Activated T-helper 17 cell treated with anti-CD3 and anti-CD28 coated beads, Interleukin-2, amount 50 U/mL, for 72 hours (primary cell): Measurements from ENCODE around the gene TNIP1. TPM values are rescaled to one million over a fixed set of nuclear protein-coding genes. Genes with fewer than 3 reads are reported as not detected.

Experiments
- ATAC-seq: fragments of 150-1000 bp; cut with Tn5 transposase; replicated peaks from 2 replicates; pipeline ENCODE4 v1.10.0; 2021; ENCODE audit warnings: mild to moderate bottlenecking, moderate library complexity
- H3K27ac Mint-ChIP-seq: one replicate; pipeline ENCODE4 v1.8.0; 2022; ENCODE audit warnings: mixed read lengths
- H3K27me3 Mint-ChIP-seq: one replicate; pipeline ENCODE4 v1.8.0; 2022; ENCODE audit warnings: mixed read lengths
- H3K36me3 Mint-ChIP-seq: one replicate; pipeline ENCODE4 v1.8.0; 2022; ENCODE audit warnings: low read depth, mild to moderate bottlenecking, mixed read lengths
- H3K4me1 Mint-ChIP-seq: one replicate; pipeline ENCODE4 v1.8.0; 2022; ENCODE audit warnings: mixed read lengths
- H3K4me3 Mint-ChIP-seq: one replicate; pipeline ENCODE4 v1.8.0; 2022; ENCODE audit warnings: mild to moderate bottlenecking, mixed read lengths
- H3K9me3 Mint-ChIP-seq: one replicate; pipeline ENCODE4 v1.8.0; 2022; ENCODE audit warnings: mixed read lengths
- total RNA-seq, 2 donors: library from RNA; stranded (reverse); gene quantifications; one replicate each; pipeline ENCODE4 v1.2.3, GENCODE V29; 2022

The TNIP1 gene
- total RNA-seq, 2 donors from 2014 or later: 316 to 609 TPM

- no peaks in the 10 kb centered on the region for H3K36me3 Mint-ChIP-seq
- H3K4me3 Mint-ChIP-seq: no peak overlapping the region
- no peak overlapping the region for H3K27ac Mint-ChIP-seq
- no peak for ATAC-seq
- H3K27me3 Mint-ChIP-seq: peaks cover 3% of the 10 kb centered on the region
- peaks cover 12% of the 10 kb centered on the region for H3K4me1 Mint-ChIP-seq
- no peaks in the 10 kb centered on the region for H3K9me3 Mint-ChIP-seq
Measured at GRCh38 chr5:151014680-151015343, 66.0 kb downstream of the TNIP1 start.

GRCh38 chr5:151012862-151013261, 68.0 kb downstream of the TNIP1 start:
- Mint-ChIP-seq H3K27me3 (peaks cover 7% of the 10 kb centered on the region), H3K36me3 (no peaks in the 10 kb centered on the region), H3K27ac (no peak overlapping the region), H3K4me1 (peaks cover 7% of the 10 kb centered on the region), H3K9me3 (no peaks in the 10 kb centered on the region), H3K4me3 (no peak overlapping the region)
- no peak for ATAC-seq

- no peak overlapping the region for H3K4me3 Mint-ChIP-seq
- H3K27ac Mint-ChIP-seq: no peak overlapping the region
- ATAC-seq: no peak
Measured at GRCh38 chr5:151008906-151009305, 71.9 kb downstream of the TNIP1 start.

GRCh38 chr5:151008210-151008491, 72.7 kb downstream of the TNIP1 start:
- H3K27me3 Mint-ChIP-seq: peaks cover 16% of the 10 kb centered on the region
- no peak for ATAC-seq
- H3K4me1 Mint-ChIP-seq: no peaks in the 10 kb centered on the region
- no peaks in the 10 kb centered on the region for H3K9me3 Mint-ChIP-seq
- no peak overlapping the region for H3K27ac Mint-ChIP-seq
- no peaks in the 10 kb centered on the region for H3K36me3 Mint-ChIP-seq
- no peak overlapping the region for H3K4me3 Mint-ChIP-seq

More at GRCh38 chr5:151008906-151009305, 71.9 kb downstream of the TNIP1 start:
- Mint-ChIP-seq H3K4me1 (no peaks in the 10 kb centered on the region), H3K36me3 (no peaks in the 10 kb centered on the region), H3K9me3 (no peaks in the 10 kb centered on the region), H3K27me3 (peaks cover 16% of the 10 kb centered on the region)

- no peaks in the 10 kb centered on the region for H3K9me3 Mint-ChIP-seq
- H3K27ac Mint-ChIP-seq: no peak overlapping the region
- no peak for ATAC-seq
- H3K27me3 Mint-ChIP-seq: peaks cover 16% of the 10 kb centered on the region
- H3K4me1 Mint-ChIP-seq: no peaks in the 10 kb centered on the region
- H3K4me3 Mint-ChIP-seq: no peak overlapping the region
- no peaks in the 10 kb centered on the region for H3K36me3 Mint-ChIP-seq
Measured at GRCh38 chr5:151007430-151008209, 73.2 kb downstream of the TNIP1 start.

- no peak overlapping the region for H3K4me3 Mint-ChIP-seq
- no peak overlapping the region for H3K27ac Mint-ChIP-seq
- ATAC-seq: no peak
- peaks cover 15% of the 10 kb centered on the region for H3K27me3 Mint-ChIP-seq
- H3K4me1 Mint-ChIP-seq: no peaks in the 10 kb centered on the region
- no peaks in the 10 kb centered on the region for H3K36me3 Mint-ChIP-seq
- H3K9me3 Mint-ChIP-seq: no peaks in the 10 kb centered on the region
Measured at GRCh38 chr5:151006704-151007334, 74.0 kb downstream of the TNIP1 start.

GRCh38 chr5:151005950-151006576, 74.8 kb downstream of the TNIP1 start:
- H3K36me3 Mint-ChIP-seq: no peaks in the 10 kb centered on the region
- ATAC-seq: no peak
- H3K27ac Mint-ChIP-seq: no peak overlapping the region
- no peaks in the 10 kb centered on the region for H3K4me1 Mint-ChIP-seq
- H3K27me3 Mint-ChIP-seq: peaks cover 12% of the 10 kb centered on the region
- no peak overlapping the region for H3K4me3 Mint-ChIP-seq
- no peaks in the 10 kb centered on the region for H3K9me3 Mint-ChIP-seq

- Mint-ChIP-seq H3K4me3 (no peak overlapping the region), H3K36me3 (no peaks in the 10 kb centered on the region), H3K27me3 (peaks cover 14% of the 10 kb centered on the region), H3K27ac (no peak overlapping the region), H3K4me1 (no peaks in the 10 kb centered on the region), H3K9me3 (no peaks in the 10 kb centered on the region)
- no peak for ATAC-seq
Measured at GRCh38 chr5:151005187-151005949, 75.5 kb downstream of the TNIP1 start.

GRCh38 chr5:151004499-151004898, 76.3 kb downstream of the TNIP1 start:
- peaks cover 19% of the 10 kb centered on the region for H3K27me3 Mint-ChIP-seq
- no peak overlapping the region for H3K27ac Mint-ChIP-seq
- no peak overlapping the region for H3K4me3 Mint-ChIP-seq
- H3K9me3 Mint-ChIP-seq: no peaks in the 10 kb centered on the region
- no peaks in the 10 kb centered on the region for H3K4me1 Mint-ChIP-seq
- H3K36me3 Mint-ChIP-seq: no peaks in the 10 kb centered on the region
- no peak for ATAC-seq

GRCh38 chr5:151003503-151003860, 77.4 kb downstream of the TNIP1 start:
- no peak overlapping the region for H3K4me3 Mint-ChIP-seq
- peaks cover 15% of the 10 kb centered on the region for H3K27me3 Mint-ChIP-seq
- no peaks in the 10 kb centered on the region for H3K36me3 Mint-ChIP-seq
- H3K4me1 Mint-ChIP-seq: no peaks in the 10 kb centered on the region
- no peaks in the 10 kb centered on the region for H3K9me3 Mint-ChIP-seq
- no peak for ATAC-seq
- H3K27ac Mint-ChIP-seq: no peak overlapping the region

GRCh38 chr5:151002681-151003502, 77.9 kb downstream of the TNIP1 start:
- Mint-ChIP-seq H3K4me1 (no peaks in the 10 kb centered on the region), H3K27ac (no peak overlapping the region), H3K36me3 (no peaks in the 10 kb centered on the region), H3K4me3 (no peak overlapping the region), H3K27me3 (peaks cover 15% of the 10 kb centered on the region), H3K9me3 (no peaks in the 10 kb centered on the region)
- no peak for ATAC-seq

GRCh38 chr5:151002250-151002649, 78.6 kb downstream of the TNIP1 start:
- Mint-ChIP-seq H3K4me3 (no peak overlapping the region), H3K4me1 (no peaks in the 10 kb centered on the region), H3K27ac (no peak overlapping the region), H3K27me3 (peaks cover 13% of the 10 kb centered on the region), H3K9me3 (no peaks in the 10 kb centered on the region), H3K36me3 (no peaks in the 10 kb centered on the region)
- ATAC-seq: no peak

GRCh38 chr5:151001436-151001835, 79.4 kb downstream of the TNIP1 start:
- H3K27me3 Mint-ChIP-seq: peaks cover 8% of the 10 kb centered on the region
- ATAC-seq: no peak
- no peaks in the 10 kb centered on the region for H3K36me3 Mint-ChIP-seq
- H3K4me3 Mint-ChIP-seq: no peak overlapping the region
- no peaks in the 10 kb centered on the region for H3K9me3 Mint-ChIP-seq
- no peak overlapping the region for H3K27ac Mint-ChIP-seq
- H3K4me1 Mint-ChIP-seq: no peaks in the 10 kb centered on the region
